GM12801 (cell line): ENCODE data around the gene CDX2.

Experiments
- CTCF ChIP-seq: IDR thresholded peaks from one replicate; pipeline ENCODE4 v1.5.1; 2011; ENCODE audit warnings: control low read depth; ENCODE audit not compliant: insufficient read length; ENCODE audit errors: extremely low read depth

Gene CDX2

GRCh38 chr13:27954406-27954851 is 14.7 kb downstream of the CDX2 start:
- TF ChIP-seq CTCF, result no peak

- no peak for TF ChIP-seq CTCF
Observed at GRCh38 chr13:27953676-27954405, 15.3 kb downstream of the CDX2 start.

GRCh38 chr13:27952876-27953675 is 16.0 kb downstream of the CDX2 start:
- no peak for TF ChIP-seq CTCF

- TF ChIP-seq CTCF, result no peak
Observed at GRCh38 chr13:27942972-27943371, 26.1 kb downstream of the CDX2 start.

GRCh38 chr13:27933580-27934328 is 35.4 kb downstream of the CDX2 start:
- TF ChIP-seq CTCF, result no peak

GRCh38 chr13:27933118-27933517 is 36.0 kb downstream of the CDX2 start:
- TF ChIP-seq CTCF, result no peak

- no peak for TF ChIP-seq CTCF
Observed at GRCh38 chr13:27929868-27930267, 39.2 kb downstream of the CDX2 start.
